Stimulated activated CD8-positive, alpha-beta memory T cell treated with anti-CD3 and anti-CD28 coated beads, Interleukin-15, amount 100 ng/mL, for 48 hours (primary cell): ENCODE measurements around the gene USP34.
"Not testable (repeated sequence)": the region's sequence is repeated elsewhere in the genome, so short reads cannot be mapped to it uniquely, and the experiment has no call there.

Experiments used
- DNase-seq, 2 donors: peaks; one replicate each; pipeline ENCODE4 v3.0.0-alpha.2; 2020; ENCODE audit warnings: low read depth in 2 of 2

USP34 gene

DNA sequence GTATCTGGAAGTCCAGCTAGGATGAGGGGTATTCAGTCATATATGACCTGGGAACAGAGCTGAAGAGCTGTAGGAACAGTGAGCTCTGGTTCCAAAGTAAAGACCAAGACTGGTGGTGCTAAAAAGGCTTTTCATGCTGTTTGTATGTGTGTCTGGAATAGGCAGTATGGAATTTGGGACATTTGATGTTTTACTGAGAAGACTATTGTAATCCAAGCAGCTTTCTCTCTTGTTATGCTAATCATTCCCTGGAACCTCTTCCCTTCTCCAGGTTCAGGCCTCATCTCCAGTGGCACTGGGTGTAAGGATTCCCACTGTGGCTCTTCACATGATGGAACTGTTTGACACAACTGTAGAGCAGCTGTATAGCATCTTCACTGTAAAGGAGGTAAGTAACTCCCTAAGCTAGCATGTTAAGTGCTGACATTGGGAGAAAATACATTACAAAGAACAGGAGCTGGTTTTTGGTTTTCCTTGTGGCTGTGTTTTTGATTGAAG, 285.6 kb downstream of the USP34 start:
- DNase-seq: no peak

DNA sequence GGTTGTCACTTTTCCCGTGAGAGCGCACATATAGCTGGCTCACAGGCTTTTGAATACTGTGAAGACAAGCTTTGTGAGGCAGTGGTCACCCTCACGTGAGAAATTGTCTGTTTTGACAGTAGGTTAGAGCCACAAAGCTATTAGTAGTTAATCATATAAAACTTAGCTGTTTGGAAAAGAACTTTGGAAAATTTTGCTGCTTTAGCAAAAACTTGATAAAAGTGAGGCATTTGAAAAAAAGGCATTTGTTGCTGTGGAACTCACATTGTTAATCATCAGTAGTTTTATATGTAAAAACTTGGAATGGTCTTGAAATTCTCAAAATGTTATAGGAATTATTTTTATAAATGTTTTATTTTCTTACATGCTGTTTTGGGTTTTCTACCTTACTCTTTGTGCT, 286.6 kb downstream of the USP34 start:
- no peak for DNase-seq

- no peak for DNase-seq
These were observed 287.1 kb downstream of the USP34 start for GRCh38 chr2:61183795-61184194.

DNA sequence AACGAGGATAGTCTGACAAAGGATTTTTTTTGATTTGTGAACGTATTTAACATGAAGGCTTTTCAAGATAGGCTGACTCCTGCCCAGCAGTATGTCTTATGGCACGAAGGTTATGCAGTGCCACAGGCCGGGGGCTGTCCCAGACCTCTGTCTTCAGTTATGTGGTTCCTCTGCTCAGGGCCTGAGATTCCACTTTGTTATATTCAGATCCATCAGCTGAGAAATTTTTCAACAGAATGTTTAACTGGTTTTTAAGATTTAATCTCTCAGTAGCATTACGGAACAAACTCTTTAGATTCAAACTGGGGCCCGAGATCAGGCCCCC, 288.9 kb downstream of the USP34 start:
- DNase-seq: no peak

DNA sequence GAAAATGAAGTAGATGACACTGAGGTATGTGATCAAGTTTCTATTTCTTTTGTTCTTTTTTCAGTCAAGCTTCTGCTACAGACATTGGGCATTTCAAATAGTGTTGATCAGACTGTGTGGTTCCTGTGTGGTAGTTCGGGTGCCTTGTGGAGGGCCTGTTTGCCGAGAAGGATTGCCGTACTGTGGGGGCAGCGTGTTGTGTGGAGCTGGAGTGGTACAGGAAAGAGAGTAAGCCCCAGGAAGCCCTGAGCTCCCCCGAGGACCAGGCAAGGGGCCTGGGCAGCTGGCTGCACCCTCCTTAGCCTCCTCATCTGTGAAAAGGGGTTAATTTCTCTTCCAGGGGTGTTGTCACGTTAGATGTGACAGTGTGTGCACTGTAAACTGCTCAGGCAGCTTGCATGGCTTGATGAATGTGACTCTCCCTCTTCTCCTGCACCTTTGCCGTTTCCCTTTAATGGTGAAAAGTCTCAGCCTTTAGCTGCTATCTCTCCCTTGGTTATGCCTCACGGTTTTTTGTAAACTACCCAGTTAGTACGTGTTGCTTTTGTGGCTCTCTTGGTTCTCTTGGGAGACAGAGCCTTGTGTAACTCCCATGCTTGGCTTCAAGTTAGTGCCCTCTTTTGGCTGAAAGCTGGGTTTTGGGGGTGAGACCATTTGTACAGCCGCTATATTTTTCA, 289.4 kb downstream of the USP34 start:
- DNase-seq: no peak

GRCh38 chr2:61180686-61181085, 290.2 kb downstream of the USP34 start:
- DNase-seq: no peak

DNA sequence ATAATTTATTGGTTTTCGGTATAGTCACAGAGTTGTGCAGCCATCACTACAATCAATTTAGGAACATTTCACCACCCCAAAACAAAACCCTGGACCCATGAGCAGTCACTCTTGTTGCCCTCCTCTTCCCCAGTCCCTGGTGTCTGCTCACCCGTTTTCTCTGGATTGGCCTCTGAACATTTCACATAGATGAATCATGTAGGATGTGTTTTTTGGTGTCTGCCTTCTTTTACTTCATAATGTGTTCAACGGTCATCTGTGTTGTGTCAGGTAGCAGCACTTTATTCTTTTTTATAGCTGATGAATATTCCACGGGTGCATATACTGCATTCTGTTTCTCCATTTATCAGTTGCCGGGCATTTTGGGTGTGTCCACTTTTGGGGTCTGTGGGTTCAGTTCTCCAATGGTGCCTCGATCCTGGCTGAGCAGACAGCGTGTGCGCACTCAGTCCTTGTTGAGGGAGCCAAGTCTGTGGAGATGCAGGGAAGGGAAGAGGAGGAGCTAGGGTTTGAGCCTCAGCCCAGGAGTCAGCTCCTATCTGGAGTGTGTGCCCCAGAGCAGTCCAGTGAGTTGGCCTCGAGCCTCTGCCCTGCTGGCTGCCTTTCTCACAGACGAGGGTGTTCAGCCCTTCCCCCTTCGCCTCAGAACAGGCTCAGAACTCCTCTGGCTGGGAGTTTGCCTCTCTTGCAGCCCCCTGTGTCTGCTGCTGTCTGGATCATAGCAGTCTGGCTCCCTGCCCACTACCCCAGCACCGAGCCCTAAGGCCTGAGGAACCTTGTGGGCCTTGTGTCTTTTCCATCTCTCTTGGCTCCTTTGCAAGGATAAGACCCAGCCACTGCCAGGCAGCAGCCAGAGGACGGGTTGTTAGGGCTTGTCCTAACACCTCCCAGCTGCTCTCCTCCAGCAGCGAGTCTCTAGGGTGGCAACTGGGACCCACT, 290.9 kb downstream of the USP34 start:
- no peak for DNase-seq

DNA sequence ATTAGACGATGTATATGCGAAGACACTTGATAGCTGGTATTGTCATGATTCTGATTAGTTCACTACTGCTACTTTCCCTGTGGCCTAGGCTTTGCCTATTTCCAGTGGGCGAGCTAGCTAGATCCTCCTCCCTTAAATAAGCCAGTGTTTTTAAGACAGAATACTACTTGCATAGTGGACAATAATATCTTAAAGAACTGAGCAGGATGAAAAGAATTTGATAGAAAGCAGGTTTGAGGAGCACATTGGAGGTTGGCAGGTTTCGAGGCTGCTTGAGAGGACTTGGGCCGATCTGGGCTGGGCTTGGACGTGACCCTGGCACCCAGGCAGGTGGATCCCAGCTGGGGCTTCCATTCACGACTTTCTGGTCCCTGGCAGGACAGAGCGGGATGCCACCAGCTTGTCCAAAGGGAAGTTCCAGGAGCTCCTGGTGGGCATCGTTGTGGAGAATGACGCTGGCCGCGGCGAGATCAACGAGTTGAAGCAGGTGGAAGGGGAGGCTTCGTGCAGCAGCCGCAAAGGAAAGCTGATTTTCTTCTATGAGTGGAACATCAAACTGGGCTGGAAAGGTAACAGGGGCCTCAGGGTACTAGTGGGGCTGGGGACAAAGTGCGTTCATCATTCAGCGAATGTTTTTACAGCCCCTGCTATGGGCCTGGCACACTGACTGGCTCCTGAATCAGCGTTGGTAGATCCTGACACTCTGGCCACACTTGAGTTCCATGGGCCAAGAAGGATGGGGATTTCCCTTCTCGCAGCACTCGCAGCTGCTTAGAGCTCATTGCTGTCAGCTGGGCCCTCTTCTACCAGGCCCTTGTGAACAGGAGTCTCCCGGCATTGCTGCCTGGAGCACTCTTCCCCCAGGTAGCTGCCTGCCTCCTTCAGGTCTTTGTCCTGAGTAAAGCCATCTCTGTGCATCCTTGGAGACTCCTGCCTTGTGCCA, 292.0 kb downstream of the USP34 start:
- no peak for DNase-seq

DNA sequence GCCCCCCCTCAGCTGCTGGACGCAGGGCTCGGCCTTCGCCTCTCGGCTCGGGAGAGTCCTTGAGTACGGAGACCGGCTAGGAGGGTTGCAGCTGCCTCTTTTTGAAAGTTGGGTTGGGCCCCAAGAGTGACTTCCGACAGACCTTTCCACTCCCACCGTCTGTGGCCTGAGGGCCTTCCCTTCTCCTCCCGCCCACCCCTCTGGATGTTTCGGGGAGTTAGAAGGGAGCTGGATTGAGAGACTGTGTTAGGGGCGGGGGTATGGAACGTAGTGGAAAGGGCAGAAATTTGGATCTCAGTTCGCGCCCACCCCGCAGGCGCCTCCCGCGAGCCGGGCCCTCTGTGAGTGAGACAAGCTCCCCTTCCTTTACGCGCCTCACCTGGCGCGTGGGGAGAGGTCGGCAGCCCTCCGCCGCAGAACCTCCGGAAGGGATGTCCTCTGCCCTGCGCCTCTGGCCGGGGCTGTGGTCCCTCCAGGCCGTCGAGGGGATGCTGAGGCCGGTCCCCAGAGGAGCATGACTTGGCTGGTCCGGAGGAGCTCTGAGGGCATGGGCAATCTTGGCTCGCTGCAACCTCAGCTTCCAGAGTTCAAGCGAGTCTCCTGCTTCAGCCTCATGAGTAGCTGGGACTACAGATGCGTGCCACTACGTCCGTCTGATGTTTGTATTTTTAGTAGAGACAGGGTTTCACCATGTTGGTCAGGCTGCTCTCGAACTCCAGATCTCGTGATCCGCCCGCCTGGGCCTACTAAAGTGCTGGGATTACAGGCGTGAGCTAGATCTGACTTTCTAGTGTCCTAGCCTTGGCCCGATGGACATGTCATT, 292.9 kb downstream of the USP34 start:
- DNase-seq: no peak

DNA sequence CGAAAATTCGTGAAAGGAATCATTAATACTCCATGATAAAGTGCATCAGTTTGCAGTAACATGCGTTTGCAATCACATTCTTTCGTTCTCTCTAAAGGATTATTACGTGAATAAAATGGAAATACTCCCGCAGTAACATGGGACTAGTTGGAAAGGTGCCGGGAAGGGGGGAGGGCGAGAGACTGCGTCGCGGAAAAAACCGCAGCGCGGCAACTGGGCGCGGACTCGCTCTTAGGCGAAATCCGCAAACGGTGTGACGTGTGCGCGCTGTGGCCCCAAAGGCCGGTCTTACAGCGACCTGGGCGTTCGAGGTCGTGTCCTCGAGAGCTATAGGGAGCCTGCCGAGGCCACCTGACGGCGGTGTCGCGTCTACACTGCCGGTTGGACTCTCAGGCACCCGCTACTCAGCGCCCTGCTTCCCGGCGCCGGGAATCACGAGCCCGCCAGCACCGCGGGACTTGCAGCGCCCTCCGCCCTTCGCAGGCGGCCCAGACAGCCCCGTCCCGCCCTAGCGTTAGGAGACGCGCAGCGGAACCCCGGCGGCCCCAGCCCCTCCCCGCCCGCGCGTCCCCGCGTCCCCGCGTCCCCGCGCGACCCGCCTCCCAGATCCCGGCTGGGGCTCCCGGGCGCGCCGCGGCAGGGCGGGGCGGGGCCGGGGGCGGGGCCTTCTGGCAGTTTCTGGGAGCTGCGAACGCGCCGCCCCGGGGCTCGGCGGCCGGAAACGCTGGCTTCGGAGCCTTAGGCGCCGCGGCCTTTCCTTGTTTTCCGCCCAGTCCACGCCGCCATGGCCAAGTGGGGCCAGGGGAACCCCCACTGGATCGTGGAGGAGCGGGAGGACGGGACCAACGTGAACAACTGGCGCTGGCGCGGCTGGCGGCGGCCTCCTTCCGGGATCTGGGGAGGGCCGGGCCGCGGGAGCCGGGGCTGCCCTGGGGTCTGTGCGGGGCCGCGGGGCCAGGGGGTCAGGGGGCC, 293.8 kb downstream of the USP34 start:
- peak; percentile 93 to 95 for DNase-seq

DNA sequence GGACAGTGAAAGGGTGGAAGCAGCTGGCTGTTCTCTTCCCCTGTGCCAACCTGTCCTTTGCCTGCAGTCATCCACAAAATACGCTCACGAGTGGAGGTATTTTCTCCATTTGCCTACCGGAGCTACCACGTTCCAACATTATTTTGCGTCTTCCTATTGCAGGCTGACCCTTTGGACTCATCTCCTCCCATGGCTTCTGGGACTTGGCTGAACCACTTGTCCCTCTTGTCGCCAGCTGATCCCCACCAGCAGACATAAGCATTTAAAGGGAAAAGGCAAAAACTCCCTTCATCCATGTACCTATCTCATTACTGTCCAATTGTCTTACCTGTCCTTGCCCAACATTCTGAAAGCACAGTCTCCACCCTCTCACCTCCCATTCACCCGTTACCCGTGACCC, 295.9 kb downstream of the USP34 start:
- DNase-seq: no peak

GRCh38 chr2:61173116-61173515, 297.8 kb downstream of the USP34 start:
- no peak for DNase-seq

DNA sequence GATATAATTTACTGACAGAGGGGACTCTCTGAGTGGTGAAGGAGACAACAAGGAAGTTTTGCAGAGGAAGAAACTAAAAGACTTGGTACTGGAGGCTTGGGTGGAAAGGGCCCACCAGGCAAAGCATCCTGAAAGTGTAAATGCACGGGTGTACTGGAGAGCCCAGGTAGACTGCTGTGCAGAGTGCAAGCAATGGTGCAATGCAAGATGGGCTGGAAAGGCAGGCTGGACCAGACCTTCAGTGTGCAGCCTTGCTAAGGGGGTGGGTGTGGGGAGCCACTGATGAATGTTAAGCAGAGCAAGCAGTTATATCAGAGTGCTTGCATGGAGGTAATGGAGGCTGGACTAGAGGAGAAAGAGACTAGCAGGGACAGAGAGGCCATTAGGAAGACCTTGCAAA, 298.2 kb downstream of the USP34 start:
- DNase-seq: no peak

- no peak for DNase-seq
These were observed 303.3 kb downstream of the USP34 start for GRCh38 chr2:61167579-61167978.

DNA sequence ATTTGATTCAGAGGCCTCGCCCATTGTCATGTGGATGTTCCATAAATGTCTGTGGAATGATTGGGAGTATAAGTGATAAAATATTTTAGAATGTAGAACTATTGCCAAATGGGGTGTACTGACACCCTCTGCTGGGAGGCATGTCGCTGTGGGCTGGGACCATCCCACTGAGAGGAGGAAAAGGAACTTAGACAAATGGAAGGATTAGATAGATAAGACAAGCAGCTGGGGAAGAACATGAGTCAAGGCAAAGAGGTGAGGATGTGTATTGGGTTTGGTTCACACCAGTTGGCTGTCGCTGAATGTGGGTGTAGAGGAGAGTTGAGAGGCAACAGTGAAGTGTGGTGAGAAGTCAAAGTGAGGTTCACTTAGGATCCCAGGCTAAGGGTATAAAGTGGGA, 304.9 kb downstream of the USP34 start:
- no peak for DNase-seq

DNA sequence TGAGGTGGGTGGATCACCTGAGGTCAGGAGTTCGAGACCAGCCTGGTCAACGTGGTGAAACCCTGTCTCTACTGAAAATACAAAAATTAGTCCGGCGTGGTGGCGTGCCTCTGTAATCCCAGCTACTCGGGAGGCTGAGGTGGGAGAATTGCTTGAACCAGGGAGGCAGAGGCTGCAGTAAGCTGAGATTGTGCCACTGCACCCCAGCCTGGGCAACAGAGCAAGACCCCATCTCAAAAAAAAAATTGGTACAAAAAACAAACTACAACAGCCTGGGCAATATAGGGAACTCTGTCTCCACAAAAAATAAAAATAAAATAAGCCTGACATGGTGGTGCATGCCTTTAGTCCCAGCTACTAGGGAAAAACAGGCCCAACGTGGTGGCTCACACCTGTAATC, 305.8 kb downstream of the USP34 start:
- not testable (repeated sequence) for DNase-seq

DNA sequence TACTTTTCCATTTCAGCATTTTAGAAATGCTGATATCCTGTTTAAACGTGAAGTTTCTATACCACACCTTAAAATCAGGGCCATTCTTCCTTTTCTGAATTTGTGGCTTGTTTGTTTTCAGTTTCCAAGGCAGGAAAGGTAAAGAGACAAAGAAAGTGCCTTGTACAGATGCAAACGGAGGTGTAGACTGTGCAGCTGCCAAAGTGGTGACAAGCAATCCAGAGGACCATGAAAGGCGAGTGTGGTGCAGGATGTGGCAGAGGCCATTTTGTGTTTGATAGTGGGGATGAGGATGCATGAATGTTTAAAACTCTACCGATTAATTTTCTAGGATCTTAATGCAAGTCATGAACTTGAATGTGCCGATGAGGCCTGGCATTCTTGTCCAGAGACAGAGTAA, 308.2 kb downstream of the USP34 start:
- no peak for DNase-seq

- DNase-seq: no peak
These were observed 309.0 kb downstream of the USP34 start, which contains the start of gene C2orf74 for GRCh38 chr2:61161888-61162287. C2orf74 (plus strand) TSS chr2:61162188; CDS start chr2:61162515, 327 bp downstream.

DNA sequence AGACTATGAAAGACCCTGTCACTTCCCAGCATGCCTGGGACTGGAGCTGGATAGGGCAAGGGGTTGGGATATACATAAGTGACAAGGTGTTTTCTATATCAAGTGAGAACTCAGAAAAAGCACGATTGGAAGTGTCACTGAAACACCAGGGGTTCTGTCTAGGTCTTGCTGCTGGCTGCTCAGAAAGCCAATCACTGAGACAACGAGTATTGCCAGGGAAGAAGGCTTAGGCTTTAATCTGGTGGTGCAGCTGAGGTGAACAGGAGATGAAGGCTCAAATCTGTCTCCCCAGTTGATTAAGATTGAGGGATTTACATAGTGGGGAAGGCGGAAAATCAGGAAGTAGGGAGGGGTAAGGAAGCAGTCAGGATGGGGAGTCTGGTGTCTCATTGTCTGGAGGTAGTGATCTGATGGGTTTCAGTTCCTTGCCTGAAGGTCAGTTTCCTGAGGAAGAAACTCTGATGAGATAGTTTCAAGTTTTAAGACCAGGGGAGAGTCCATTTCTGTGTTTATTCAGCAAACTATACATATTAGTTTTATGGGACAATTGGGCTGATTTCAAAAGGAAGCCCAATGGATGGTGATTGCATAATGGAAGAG, 312.4 kb downstream of the USP34 start:
- DNase-seq: no peak
